ENCODE measurements around the gene EMC1. TPM values are rescaled to one million over a fixed set of nuclear protein-coding genes. Genes with fewer than 3 reads are reported as not detected.
"Not testable (repeated sequence)": the region's sequence is repeated elsewhere in the genome, so short reads cannot be mapped to it uniquely, and the experiment has no call there.

EMC1 gene
- total RNA-seq, 2 donors from 2014 or later, result 31.8 to 32.0 TPM

GRCh38 chr1:19202396-19202795 is 48.9 kb downstream of the EMC1 start:
- DNase-seq (ENCODE audit: low spot score), result no peak
- intact Hi-C loops (cut with DNase I), result loop anchor here in 1 of 2 donors (1.0 kb wide), 1 partner anchor 39 kb away; no protein-coding TSS in a partner anchor

GRCh38 chr1:19199969-19200604 is 51.2 kb downstream of the EMC1 start:
- intact Hi-C loops (cut with DNase I), result no loop called here
- DNase-seq (ENCODE audit: low spot score), result no peak

GRCh38 chr1:19199329-19199968 is 51.9 kb downstream of the EMC1 start:
- intact Hi-C loops (cut with DNase I), result no loop called here
- DNase-seq (ENCODE audit: low spot score), result no peak

- intact Hi-C loops (cut with DNase I), result no loop called here
- no peak for DNase-seq (ENCODE audit: low spot score)
Observed at GRCh38 chr1:19198820-19199219, 52.5 kb downstream of the EMC1 start.

- intact Hi-C loops (cut with DNase I), result no loop called here
- no peak for DNase-seq (ENCODE audit: low spot score)
Observed at GRCh38 chr1:19197845-19198244, 53.5 kb downstream of the EMC1 start.

GRCh38 chr1:19196331-19196730 is 55.0 kb downstream of the EMC1 start:
- no peak for DNase-seq (ENCODE audit: low spot score)
- intact Hi-C loops (cut with DNase I), result no loop called here

GRCh38 chr1:19193004-19193403 is 58.3 kb downstream of the EMC1 start:
- intact Hi-C loops (cut with DNase I), result no loop called here
- no peak for DNase-seq (ENCODE audit: low spot score)

- no peak for DNase-seq (ENCODE audit: low spot score)
- intact Hi-C loops (cut with DNase I), result loop anchor here in 1 of 2 donors (1.0 kb wide), 1 partner anchor 13 kb away; no protein-coding TSS in a partner anchor
Observed at GRCh38 chr1:19191811-19192210, 59.5 kb downstream of the EMC1 start.

GRCh38 chr1:19190468-19190867 is 60.9 kb downstream of the EMC1 start:
- no peak for DNase-seq (ENCODE audit: low spot score)
- intact Hi-C loops (cut with DNase I), result no loop called here

- no peak for DNase-seq (ENCODE audit: low spot score)
- intact Hi-C loops (cut with DNase I), result no loop called here
Observed at GRCh38 chr1:19189270-19189669, 62.1 kb downstream of the EMC1 start.

- intact Hi-C loops (cut with DNase I), result no loop called here
- DNase-seq (ENCODE audit: low spot score), result no peak
Observed at GRCh38 chr1:19187852-19188251, 63.5 kb downstream of the EMC1 start.

GRCh38 chr1:19186001-19186400 is 65.3 kb downstream of the EMC1 start:
- intact Hi-C loops (cut with DNase I), result no loop called here
- no peak for DNase-seq (ENCODE audit: low spot score)

- no peak for DNase-seq (ENCODE audit: low spot score)
- intact Hi-C loops (cut with DNase I), result no loop called here
Observed at GRCh38 chr1:19182223-19182622, 69.1 kb downstream of the EMC1 start.

- DNase-seq (ENCODE audit: low spot score); intact Hi-C loops (cut with DNase I): not testable (repeated sequence)
Observed at GRCh38 chr1:19180265-19180657, 71.1 kb downstream of the EMC1 start.

GRCh38 chr1:19179597-19180264 is 71.6 kb downstream of the EMC1 start:
- DNase-seq (ENCODE audit: low spot score), result no peak
- intact Hi-C loops (cut with DNase I), result loop anchor here in 1 of 2 donors (1.0 to 10.0 kb wide), 2 partner anchors 13 to 1665 kb away; no protein-coding TSS in a partner anchor

- intact Hi-C loops (cut with DNase I), result loop anchor here in 1 of 2 donors (1.0 to 10.0 kb wide), 2 partner anchors 13 to 1664 kb away; no protein-coding TSS in a partner anchor
- no peak for DNase-seq (ENCODE audit: low spot score)
Observed at GRCh38 chr1:19178734-19179398, 72.5 kb downstream of the EMC1 start.

- intact Hi-C loops (cut with DNase I), result loop anchor here in 1 of 2 donors (10.0 kb wide), 1 partner anchor 1663 kb away; no protein-coding TSS in a partner anchor
Observed at GRCh38 chr1:19177811-19178210, 73.5 kb downstream of the EMC1 start.

GRCh38 chr1:19169642-19170041 is 81.7 kb downstream of the EMC1 start:
- intact Hi-C loops (cut with DNase I), result loop anchor here (5.0 to 10.0 kb wide), 2 partner anchors 32 to 1655 kb away; no protein-coding TSS in a partner anchor
- DNase-seq (ENCODE audit: low spot score), result no peak

More at GRCh38 chr1:19177811-19178210, 73.5 kb downstream of the EMC1 start:
- DNase-seq (ENCODE audit: low spot score), result no peak

- DNase-seq (ENCODE audit: low spot score), result no peak
- intact Hi-C loops (cut with DNase I), result no loop called here
Observed at GRCh38 chr1:19167140-19167539, 84.2 kb downstream of the EMC1 start.

GRCh38 chr1:19166066-19166465 is 85.3 kb downstream of the EMC1 start:
- DNase-seq (ENCODE audit: low spot score), result no peak
- intact Hi-C loops (cut with DNase I), result no loop called here

Data from posterior vena cava (tissue), 2 donors.